Hematopoietic multipotent progenitor cell treated with erythropoietin and hydrocortisone succinate and interleukin-3 and kit ligand, for 6 days (in vitro differentiated cells): ENCODE results near the gene SIGLEC8.
"Not testable (repeated sequence)": the region's sequence is repeated elsewhere in the genome, so short reads cannot be mapped to it uniquely, and the experiment has no call there.

ENCODE experiments used
- DNase-seq: peaks from one replicate; pipeline ENCODE4 v3.0.0-alpha.2; 2015

Gene SIGLEC8

GRCh38 chr19:51458051-51458645, at the start of gene SIGLEC8:
Gene SIGLEC8, minus strand, starts transcription at chr19:51458454. Its CDS starts 67 bp downstream, at chr19:51458387.
- DNase-seq = no peak

- no peak for DNase-seq
Measured at GRCh38 chr19:51507640-51508058, 49.4 kb upstream of the SIGLEC8 start.

GRCh38 chr19:51507192-51507591, 48.9 kb upstream of the SIGLEC8 start:
- no peak for DNase-seq

- no peak for DNase-seq
Measured at GRCh38 chr19:51505904-51506303, 47.6 kb upstream of the SIGLEC8 start.

- no peak for DNase-seq
Measured at GRCh38 chr19:51503896-51504295, 45.6 kb upstream of the SIGLEC8 start.

GRCh38 chr19:51503286-51503817, 45.1 kb upstream of the SIGLEC8 start:
- DNase-seq = no peak

- DNase-seq = peak; percentile 49
Measured at GRCh38 chr19:51501594-51502263, 43.5 kb upstream of the SIGLEC8 start, which contains the start of gene SIGLEC12. Gene SIGLEC12, minus strand, starts transcription at chr19:51501800. Its CDS starts 67 bp downstream, at chr19:51501733.

GRCh38 chr19:51500931-51501330, 42.7 kb upstream of the SIGLEC8 start:
- DNase-seq = not testable (repeated sequence)

- DNase-seq = no peak
Measured at GRCh38 chr19:51497666-51498065, 39.4 kb upstream of the SIGLEC8 start.

- DNase-seq = no peak
Measured at GRCh38 chr19:51493776-51494175, 35.5 kb upstream of the SIGLEC8 start.

GRCh38 chr19:51491586-51491985, 33.3 kb upstream of the SIGLEC8 start:
- DNase-seq = no peak

GRCh38 chr19:51490676-51491075, 32.4 kb upstream of the SIGLEC8 start:
- no peak for DNase-seq

- no peak for DNase-seq
Measured at GRCh38 chr19:51489113-51489512, 30.9 kb upstream of the SIGLEC8 start.

- no peak for DNase-seq
Measured at GRCh38 chr19:51488491-51488890, 30.2 kb upstream of the SIGLEC8 start.

GRCh38 chr19:51485960-51486660, 27.9 kb upstream of the SIGLEC8 start:
- DNase-seq = no peak

- peak; percentile 75 for DNase-seq
Measured at GRCh38 chr19:51480590-51480989, 22.3 kb upstream of the SIGLEC8 start.

GRCh38 chr19:51479531-51480331, 21.5 kb upstream of the SIGLEC8 start:
- DNase-seq = no peak

- no peak for DNase-seq
Measured at GRCh38 chr19:51478381-51479234, 20.4 kb upstream of the SIGLEC8 start, which contains the start of gene CEACAM18. Gene CEACAM18, plus strand, starts transcription at chr19:51478539.

GRCh38 chr19:51477344-51477743, 19.1 kb upstream of the SIGLEC8 start:
- no peak for DNase-seq

GRCh38 chr19:51476164-51476563, 17.9 kb upstream of the SIGLEC8 start:
- no peak for DNase-seq

- peak; percentile 96 for DNase-seq
Measured at GRCh38 chr19:51473009-51473707, 14.9 kb upstream of the SIGLEC8 start.
